Caco-2 (cell line): Measurements from ENCODE around the gene DMRTC2. TPM values are rescaled to one million over a fixed set of nuclear protein-coding genes. Genes with fewer than 3 reads are reported as not detected.

Experiments
- BruUV-seq: library from RNA; stranded (reverse); fragments of 400-500 nt; replicated peaks from 2 replicates; lab custom pipeline; 2021; lab: Mats Ljungman, UMichigan
- CTCF ChIA-PET: fragments of 300-600 bp; sonication (Branson Sonifier 250); formaldehyde crosslinking; loops from one replicate; lab custom pipeline; 2022; ENCODE audit warnings: antibody characterized with exemption; lab: Charles Lee
- POLR2A ChIA-PET: fragments of 300-600 bp; sonication (Branson Sonifier 250); formaldehyde crosslinking; loops from one replicate; lab custom pipeline; 2022; ENCODE audit warnings: antibody characterized with exemption; lab: Charles Lee
- DNase-seq, 2 experiments: peaks; one replicate each; pipeline versions ENCODE4 v3.0.0 to v3.0.0-alpha.2; 2020 to 2022
- H3K27me3 ChIP-seq: replicated peaks from 2 replicates; pipeline ENCODE4 v1.6.0; 2011; ENCODE audit warnings: low read length; ENCODE audit not compliant: control insufficient read depth, insufficient read depth
- H3K36me3 ChIP-seq: 2 replicates; pipeline ENCODE4 v1.5.1; 2011; ENCODE audit warnings: low read length; ENCODE audit not compliant: control insufficient read depth, insufficient read depth
- H3K4me1 ChIP-seq: fragments of 250-450 bp; sonication (Bioruptor Pico); 2 replicates; pipeline ENCODE4 v1.5.1; 2020; ENCODE audit warnings: mild to moderate bottlenecking
- H3K4me3 ChIP-seq: 2 replicates; pipeline ENCODE4 v1.5.1; 2011; ENCODE audit warnings: low read depth, mild to moderate bottlenecking, control low read depth, low read length
- H3K9me3 ChIP-seq: fragments of 250-450 bp; sonication (Bioruptor Pico); 2 replicates; pipeline ENCODE4 v1.5.1; 2020; ENCODE audit warnings: mild to moderate bottlenecking, moderate library complexity
- H3K27ac Mint-ChIP-seq: one replicate; pipeline ENCODE4 v1.8.0; 2022; ENCODE audit warnings: mixed read lengths; ENCODE audit not compliant: unreplicated experiment
- H3K27me3 Mint-ChIP-seq: one replicate; pipeline ENCODE4 v1.8.0; 2022; ENCODE audit warnings: mixed read lengths; ENCODE audit not compliant: insufficient read depth, unreplicated experiment
- H3K36me3 Mint-ChIP-seq: one replicate; pipeline ENCODE4 v1.8.0; 2022; ENCODE audit warnings: mild to moderate bottlenecking, mixed read lengths; ENCODE audit not compliant: insufficient read depth, unreplicated experiment
- H3K4me1 Mint-ChIP-seq: one replicate; pipeline ENCODE4 v1.8.0; 2022; ENCODE audit warnings: low read depth, mixed read lengths; ENCODE audit not compliant: unreplicated experiment
- H3K4me3 Mint-ChIP-seq: one replicate; pipeline ENCODE4 v1.8.0; 2022; ENCODE audit warnings: mild to moderate bottlenecking, moderate library complexity, mixed read lengths; ENCODE audit not compliant: unreplicated experiment
- H3K9me3 Mint-ChIP-seq: one replicate; pipeline ENCODE4 v1.8.0; 2022; ENCODE audit warnings: mixed read lengths; ENCODE audit not compliant: unreplicated experiment
- intact Hi-C: fragments of 100-400 bp; cut with micrococcal nuclease; formaldehyde crosslinking; loops from one replicate; pipeline ENCODE4 v1.10.0; 2022; ENCODE audit not compliant: unreplicated experiment
- total RNA-seq: library from RNA; stranded (reverse); gene quantifications from 2 replicates; pipeline ENCODE4 v1.2.3, GENCODE V29; 2022
- TF ChIP-seq, protein P1 (sequence below), 2 experiments: fragments of 200-600 bp in 1 of 2; IDR thresholded peaks; 1 replicate in 1 of 2; 2 replicates in 1 of 2; pipeline versions ENCODE4 v1.5.1 to v1.8.0; 2011 to 2022; ENCODE audit warnings: antibody characterized with exemption in 1 of 2, control low read depth in 1 of 2, inconsistent platforms in 1 of 2, low read depth in 1 of 2, low read length in 1 of 2, mild to moderate bottlenecking in 1 of 2, moderate library complexity in 1 of 2; ENCODE audit not compliant: insufficient read depth in 1 of 2, severe bottlenecking in 1 of 2, unreplicated experiment in 1 of 2

The DMRTC2 gene
- total RNA-seq, 1 experiment from 2014 or later, result not detected

DNA sequence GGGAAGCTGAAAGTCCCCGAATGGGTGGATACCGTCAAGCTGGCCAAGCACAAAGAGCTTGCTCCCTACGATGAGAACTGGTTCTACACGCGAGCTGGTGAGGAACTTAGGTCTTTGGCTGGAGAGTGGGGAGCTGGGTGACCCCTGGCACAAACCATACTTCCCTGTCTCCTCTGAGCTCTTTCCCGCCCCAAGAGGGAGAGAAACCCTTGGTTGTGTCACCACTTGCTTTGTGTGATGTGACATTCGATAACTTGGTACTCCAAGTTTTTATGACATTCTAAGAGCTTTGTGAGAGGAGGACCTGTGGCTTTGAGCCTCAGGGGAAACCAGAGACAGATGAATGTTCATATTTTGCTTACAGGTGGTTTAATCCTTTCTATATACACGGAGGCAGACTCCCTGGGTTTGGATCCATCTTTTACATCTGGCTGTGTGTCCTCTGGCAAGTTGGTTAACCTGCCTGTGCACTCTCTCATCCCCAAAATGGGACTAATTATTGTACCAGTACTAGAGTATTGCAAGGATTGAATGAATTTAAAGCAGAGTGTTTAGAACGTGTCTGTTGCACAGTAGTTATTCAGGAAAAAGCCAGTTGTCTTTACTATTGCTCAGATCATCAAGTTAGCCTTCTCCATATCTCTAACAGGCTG lies 16.4 kb downstream of the DMRTC2 start:
- peaks cover 68% of the 10 kb centered on the region for H3K36me3 Mint-ChIP-seq
- TF ChIP-seq, protein P1, sequence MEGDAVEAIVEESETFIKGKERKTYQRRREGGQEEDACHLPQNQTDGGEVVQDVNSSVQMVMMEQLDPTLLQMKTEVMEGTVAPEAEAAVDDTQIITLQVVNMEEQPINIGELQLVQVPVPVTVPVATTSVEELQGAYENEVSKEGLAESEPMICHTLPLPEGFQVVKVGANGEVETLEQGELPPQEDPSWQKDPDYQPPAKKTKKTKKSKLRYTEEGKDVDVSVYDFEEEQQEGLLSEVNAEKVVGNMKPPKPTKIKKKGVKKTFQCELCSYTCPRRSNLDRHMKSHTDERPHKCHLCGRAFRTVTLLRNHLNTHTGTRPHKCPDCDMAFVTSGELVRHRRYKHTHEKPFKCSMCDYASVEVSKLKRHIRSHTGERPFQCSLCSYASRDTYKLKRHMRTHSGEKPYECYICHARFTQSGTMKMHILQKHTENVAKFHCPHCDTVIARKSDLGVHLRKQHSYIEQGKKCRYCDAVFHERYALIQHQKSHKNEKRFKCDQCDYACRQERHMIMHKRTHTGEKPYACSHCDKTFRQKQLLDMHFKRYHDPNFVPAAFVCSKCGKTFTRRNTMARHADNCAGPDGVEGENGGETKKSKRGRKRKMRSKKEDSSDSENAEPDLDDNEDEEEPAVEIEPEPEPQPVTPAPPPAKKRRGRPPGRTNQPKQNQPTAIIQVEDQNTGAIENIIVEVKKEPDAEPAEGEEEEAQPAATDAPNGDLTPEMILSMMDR (IDR thresholded peaks at IDR 0.05; ENCODE audit: insufficient read depth in 1 of 2, low read depth in 1 of 2, low read length in 1 of 2, severe bottlenecking in 1 of 2, unreplicated experiment in 1 of 2), result no peak
- ChIA-PET CTCF (interaction anchor here (0.6 to 0.7 kb wide), 3 partner anchors 12 to 1634 kb away, joined by 3 to 4 read pairs (median 3); no protein-coding TSS in a partner anchor), POLR2A (interaction anchor here (2.2 to 2.7 kb wide), 2 partner anchors 12 to 14 kb away, joined by 7 to 15 read pairs; no protein-coding TSS in a partner anchor)
- BruUV-seq, result TSS peak; percentile 37
- H3K27me3 Mint-ChIP-seq, result no peaks in the 10 kb centered on the region
- H3K27ac Mint-ChIP-seq, result peak overlapping the region; percentile 94
- Histone ChIP-seq H3K4me3 (peak overlapping the region; percentile 88), H3K27me3 (no peaks in the 10 kb centered on the region), H3K4me1 (peaks cover 18% of the 10 kb centered on the region), H3K9me3 (no peaks in the 10 kb centered on the region), H3K36me3 (peaks cover 24% of the 10 kb centered on the region)
- DNase-seq, result no peak
- H3K9me3 Mint-ChIP-seq, result no peaks in the 10 kb centered on the region
- peak overlapping the region; percentile 84 for H3K4me3 Mint-ChIP-seq
- intact Hi-C loops, result no loop called here
- peaks cover 5% of the 10 kb centered on the region for H3K4me1 Mint-ChIP-seq

GRCh38 chr19:41861846-41862245 lies 17.0 kb downstream of the DMRTC2 start:
- ChIA-PET POLR2A (no interaction called here), CTCF (no interaction called here)
- BruUV-seq, result no TSS peak
- TF ChIP-seq, protein P1 (IDR thresholded peaks at IDR 0.05; ENCODE audit: insufficient read depth in 1 of 2, low read depth in 1 of 2, low read length in 1 of 2, severe bottlenecking in 1 of 2, unreplicated experiment in 1 of 2), result no peak
- intact Hi-C loops, result no loop called here
- H3K4me1 ChIP-seq, result peaks cover 18% of the 10 kb centered on the region
- H3K4me3 ChIP-seq, result no peak overlapping the region; the same call in 1 of the 2 replicates
- no peaks in the 10 kb centered on the region for H3K9me3 ChIP-seq
- peak overlapping the region; percentile 84 for H3K4me3 Mint-ChIP-seq
- H3K36me3 Mint-ChIP-seq, result peaks cover 74% of the 10 kb centered on the region
- H3K27ac Mint-ChIP-seq, result peak overlapping the region; percentile 94
- DNase-seq, result no peak
- peaks cover 5% of the 10 kb centered on the region for H3K4me1 Mint-ChIP-seq
- peaks cover 24% of the 10 kb centered on the region for H3K36me3 ChIP-seq
- H3K9me3 Mint-ChIP-seq, result no peaks in the 10 kb centered on the region
- H3K27me3 ChIP-seq, result no peaks in the 10 kb centered on the region
- no peaks in the 10 kb centered on the region for H3K27me3 Mint-ChIP-seq

- no peak for DNase-seq
- Histone ChIP-seq H3K27me3 (no peaks in the 10 kb centered on the region), H3K4me3 (no peak overlapping the region), H3K4me1 (peaks cover 18% of the 10 kb centered on the region), H3K36me3 (peaks cover 25% of the 10 kb centered on the region), H3K9me3 (no peaks in the 10 kb centered on the region)
- BruUV-seq, result no TSS peak
- CTCF ChIA-PET, result no interaction called here
- no peak overlapping the region for H3K27ac Mint-ChIP-seq
- TF ChIP-seq, protein P1 (IDR thresholded peaks at IDR 0.05; ENCODE audit: insufficient read depth in 1 of 2, low read depth in 1 of 2, low read length in 1 of 2, severe bottlenecking in 1 of 2, unreplicated experiment in 1 of 2), result no peak
- POLR2A ChIA-PET, result no interaction called here
- H3K4me3 Mint-ChIP-seq, result peak overlapping the region; percentile 84
- H3K27me3 Mint-ChIP-seq, result no peaks in the 10 kb centered on the region
- peaks cover 5% of the 10 kb centered on the region for H3K4me1 Mint-ChIP-seq
- H3K36me3 Mint-ChIP-seq, result peaks cover 80% of the 10 kb centered on the region
- H3K9me3 Mint-ChIP-seq, result no peaks in the 10 kb centered on the region
- intact Hi-C loops, result no loop called here
Observed at GRCh38 chr19:41862445-41862986, 17.7 kb downstream of the DMRTC2 start.
